ENCODE measurements around the gene TMEM231. TPM values are rescaled to one million over a fixed set of nuclear protein-coding genes. Genes with fewer than 3 reads are reported as not detected.
"Not testable (repeated sequence)": the region's sequence is repeated elsewhere in the genome, so short reads cannot be mapped to it uniquely, and the experiment has no call there.

TMEM231 gene
- 6.7 TPM for polyA plus RNA-seq (2012; ENCODE audit: insufficient read depth, insufficient read length)

- DNase-seq (ENCODE audit: low read depth, low spot score) = peak; percentile 90
- H3K4me3 ChIP-seq (ENCODE audit: low read length) = peak within 1 kb of the TSS; percentile 72
Measured at GRCh38 chr16:75555707-75556430, at the start of gene TMEM231. TSS of gene TMEM231 (minus strand) at chr16:75556252. CDS start at chr16:75556209, 43 bp downstream.

GRCh38 chr16:75603241-75603640, 47.2 kb upstream of the TMEM231 start:
- H3K4me3 ChIP-seq (ENCODE audit: low read length) = no peak overlapping the region
- DNase-seq (ENCODE audit: low read depth, low spot score) = no peak

- no peak overlapping the region for H3K4me3 ChIP-seq (ENCODE audit: low read length)
- DNase-seq (ENCODE audit: low read depth, low spot score) = no peak
Measured at GRCh38 chr16:75599452-75600277, 43.6 kb upstream of the TMEM231 start.

GRCh38 chr16:75593825-75594820, 38.1 kb upstream of the TMEM231 start:
- peak; percentile 85 for DNase-seq (ENCODE audit: low read depth, low spot score)
- H3K4me3 ChIP-seq (ENCODE audit: low read length) = no peak overlapping the region

GRCh38 chr16:75593308-75593707, 37.3 kb upstream of the TMEM231 start:
- no peak overlapping the region for H3K4me3 ChIP-seq (ENCODE audit: low read length)
- DNase-seq (ENCODE audit: low read depth, low spot score) = no peak

GRCh38 chr16:75591927-75592326, 35.9 kb upstream of the TMEM231 start:
- not testable (repeated sequence) for DNase-seq (ENCODE audit: low read depth, low spot score); H3K4me3 ChIP-seq (ENCODE audit: low read length)

GRCh38 chr16:75590920-75591843, 35.1 kb upstream of the TMEM231 start:
- DNase-seq (ENCODE audit: low read depth, low spot score) = no peak
- H3K4me3 ChIP-seq (ENCODE audit: low read length) = no peak overlapping the region

GRCh38 chr16:75589306-75589705, 33.3 kb upstream of the TMEM231 start:
- no peak for DNase-seq (ENCODE audit: low read depth, low spot score)
- H3K4me3 ChIP-seq (ENCODE audit: low read length) = no peak overlapping the region

GRCh38 chr16:75588716-75589115, 32.7 kb upstream of the TMEM231 start:
- H3K4me3 ChIP-seq (ENCODE audit: low read length) = no peak overlapping the region
- no peak for DNase-seq (ENCODE audit: low read depth, low spot score)

- no peak overlapping the region for H3K4me3 ChIP-seq (ENCODE audit: low read length)
- no peak for DNase-seq (ENCODE audit: low read depth, low spot score)
Measured at GRCh38 chr16:75584108-75584507, 28.1 kb upstream of the TMEM231 start.

GRCh38 chr16:75579281-75579834, 23.3 kb upstream of the TMEM231 start:
- no peak for DNase-seq (ENCODE audit: low read depth, low spot score)
- no peak overlapping the region for H3K4me3 ChIP-seq (ENCODE audit: low read length)

GRCh38 chr16:75578725-75579124, 22.7 kb upstream of the TMEM231 start:
- no peak for DNase-seq (ENCODE audit: low read depth, low spot score)
- H3K4me3 ChIP-seq (ENCODE audit: low read length) = no peak overlapping the region

- no peak overlapping the region for H3K4me3 ChIP-seq (ENCODE audit: low read length)
- DNase-seq (ENCODE audit: low read depth, low spot score) = no peak
Measured at GRCh38 chr16:75578212-75578611, 22.2 kb upstream of the TMEM231 start.

GRCh38 chr16:75576384-75576811, 20.3 kb upstream of the TMEM231 start:
- H3K4me3 ChIP-seq (ENCODE audit: low read length) = no peak overlapping the region
- DNase-seq (ENCODE audit: low read depth, low spot score) = no peak

- no peak for DNase-seq (ENCODE audit: low read depth, low spot score)
- no peak overlapping the region for H3K4me3 ChIP-seq (ENCODE audit: low read length)
Measured at GRCh38 chr16:75575958-75576357, 19.9 kb upstream of the TMEM231 start.

- H3K4me3 ChIP-seq (ENCODE audit: low read length) = no peak overlapping the region
- DNase-seq (ENCODE audit: low read depth, low spot score) = no peak
Measured at GRCh38 chr16:75573955-75574354, 17.9 kb upstream of the TMEM231 start.

GRCh38 chr16:75572864-75573542, 17.0 kb upstream of the TMEM231 start:
- no peak for DNase-seq (ENCODE audit: low read depth, low spot score)
- no peak overlapping the region for H3K4me3 ChIP-seq (ENCODE audit: low read length)
